Measurements from ENCODE around the gene SERPINE3. TPM values are rescaled to one million over a fixed set of nuclear protein-coding genes. Genes with fewer than 3 reads are reported as not detected.

The SERPINE3 gene
- total RNA-seq, 2 experiments from 2014 or later = not detected

- CTCF ChIA-PET = no interaction called here
- Mint-ChIP-seq H3K36me3 (ENCODE audit: low read depth) (no peaks in the 10 kb centered on the region), H3K4me1 (ENCODE audit: low read depth) (no peaks in the 10 kb centered on the region), H3K4me3 (no peak overlapping the region), H3K27ac (no peak overlapping the region), H3K27me3 (ENCODE audit: low read depth) (no peaks in the 10 kb centered on the region), H3K9me3 (ENCODE audit: insufficient read depth) (no peaks in the 10 kb centered on the region)
- DNase-seq (no peak), ATAC-seq (no peak)
- POLR2A ChIA-PET = interaction anchor here (0.6 kb wide), 1 partner anchor 56 kb away, joined by 4 read pairs; no protein-coding TSS in a partner anchor
These were observed 7.6 kb downstream of the SERPINE3 start for GRCh38 chr13:51347099-51347498.

- Mint-ChIP-seq H3K27ac (no peak overlapping the region), H3K9me3 (ENCODE audit: insufficient read depth) (no peaks in the 10 kb centered on the region), H3K4me1 (ENCODE audit: low read depth) (no peaks in the 10 kb centered on the region), H3K27me3 (ENCODE audit: low read depth) (no peaks in the 10 kb centered on the region), H3K36me3 (ENCODE audit: low read depth) (no peaks in the 10 kb centered on the region), H3K4me3 (no peak overlapping the region)
- ChIA-PET POLR2A (interaction anchor here (0.6 kb wide), 1 partner anchor 296 kb away, joined by 5 read pairs; no protein-coding TSS in a partner anchor), CTCF (interaction anchor here (1.0 kb wide), 1 partner anchor 223 kb away, joined by 3 read pairs; no protein-coding TSS in a partner anchor)
- ATAC-seq = no peak
- no peak for DNase-seq
These were observed 8.8 kb downstream of the SERPINE3 start for GRCh38 chr13:51348069-51348967.

DNA sequence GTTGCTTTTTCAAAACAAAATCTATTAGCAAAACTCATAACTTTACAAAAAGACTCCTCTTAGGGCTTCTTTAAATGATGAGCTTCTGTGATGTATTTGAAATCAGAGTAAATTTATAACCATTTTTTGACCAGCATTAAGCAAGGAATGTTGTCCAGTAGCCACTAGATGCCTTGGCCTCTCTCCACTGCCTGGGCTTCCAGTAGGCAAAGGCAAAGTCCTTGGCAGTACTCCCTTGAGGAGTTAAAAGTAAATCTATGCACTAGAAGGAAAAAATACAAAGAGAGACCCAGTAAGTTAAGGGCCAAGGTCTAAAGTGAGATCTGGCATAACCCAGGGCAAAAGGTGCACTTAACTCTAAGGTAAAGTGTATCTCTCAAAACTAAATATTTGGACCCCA, 9.5 kb downstream of the SERPINE3 start:
- no peak for DNase-seq
- H3K9me3 Mint-ChIP-seq (ENCODE audit: insufficient read depth) = no peaks in the 10 kb centered on the region
- no peaks in the 10 kb centered on the region for H3K27me3 Mint-ChIP-seq (ENCODE audit: low read depth)
- ChIA-PET CTCF (interaction anchor here (1.0 kb wide), 1 partner anchor 223 kb away, joined by 3 read pairs; no protein-coding TSS in a partner anchor), POLR2A (no interaction called here)
- no peak overlapping the region for H3K4me3 Mint-ChIP-seq
- no peaks in the 10 kb centered on the region for H3K4me1 Mint-ChIP-seq (ENCODE audit: low read depth)
- no peak for ATAC-seq
- H3K27ac Mint-ChIP-seq = no peak overlapping the region
- H3K36me3 Mint-ChIP-seq (ENCODE audit: low read depth) = no peaks in the 10 kb centered on the region

GRCh38 chr13:51355217-51355616, 15.7 kb downstream of the SERPINE3 start:
- POLR2A ChIA-PET = no interaction called here
- no peaks in the 10 kb centered on the region for H3K4me1 Mint-ChIP-seq (ENCODE audit: low read depth)

DNA sequence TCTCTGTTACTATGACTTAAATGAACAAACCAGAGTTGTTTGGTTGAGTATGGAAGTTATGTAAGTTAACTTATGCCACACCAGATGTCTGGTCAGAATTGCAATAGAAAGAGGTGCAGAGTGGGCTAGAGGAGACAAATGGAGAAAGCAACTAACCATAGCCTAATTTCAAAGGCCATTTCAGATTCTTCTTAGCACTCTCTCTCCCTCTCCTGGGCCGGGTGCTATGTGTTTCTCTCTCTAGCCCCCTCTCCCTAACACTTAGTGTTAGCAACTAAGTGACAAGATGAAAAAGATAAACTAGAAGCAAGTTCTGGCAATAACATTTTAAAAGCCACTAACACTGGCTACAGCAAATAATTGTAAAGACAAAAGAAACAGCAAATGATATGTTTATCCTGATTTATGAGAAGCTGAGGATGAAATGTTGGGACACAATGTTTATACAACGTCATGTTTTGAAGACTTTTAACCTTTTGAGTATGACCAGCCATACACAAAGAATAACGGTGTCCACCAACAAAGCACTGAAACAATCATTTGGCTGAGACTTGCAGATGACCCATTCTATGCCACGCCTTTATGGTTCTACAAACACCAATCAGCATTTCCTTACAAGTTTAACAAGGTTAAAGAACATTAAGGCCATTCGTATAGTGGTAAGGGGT, 18.6 kb downstream of the SERPINE3 start:
- Mint-ChIP-seq H3K27me3 (ENCODE audit: low read depth) (no peaks in the 10 kb centered on the region), H3K4me3 (no peak overlapping the region), H3K36me3 (ENCODE audit: low read depth) (peaks cover 19% of the 10 kb centered on the region), H3K4me1 (ENCODE audit: low read depth) (no peaks in the 10 kb centered on the region), H3K27ac (no peak overlapping the region), H3K9me3 (ENCODE audit: insufficient read depth) (no peaks in the 10 kb centered on the region)
- ChIA-PET POLR2A (no interaction called here), CTCF (no interaction called here)
- ATAC-seq (no peak), DNase-seq (no peak)

More at GRCh38 chr13:51355217-51355616, 15.7 kb downstream of the SERPINE3 start:
- Mint-ChIP-seq H3K36me3 (ENCODE audit: low read depth) (no peaks in the 10 kb centered on the region), H3K27ac (no peak overlapping the region), H3K4me3 (no peak overlapping the region), H3K27me3 (ENCODE audit: low read depth) (no peaks in the 10 kb centered on the region), H3K9me3 (ENCODE audit: insufficient read depth) (no peaks in the 10 kb centered on the region)
- DNase-seq (no peak), ATAC-seq (no peak)
- CTCF ChIA-PET = interaction anchor here (0.6 kb wide), 1 partner anchor 69 kb away, joined by 3 read pairs; no protein-coding TSS in a partner anchor

DNA sequence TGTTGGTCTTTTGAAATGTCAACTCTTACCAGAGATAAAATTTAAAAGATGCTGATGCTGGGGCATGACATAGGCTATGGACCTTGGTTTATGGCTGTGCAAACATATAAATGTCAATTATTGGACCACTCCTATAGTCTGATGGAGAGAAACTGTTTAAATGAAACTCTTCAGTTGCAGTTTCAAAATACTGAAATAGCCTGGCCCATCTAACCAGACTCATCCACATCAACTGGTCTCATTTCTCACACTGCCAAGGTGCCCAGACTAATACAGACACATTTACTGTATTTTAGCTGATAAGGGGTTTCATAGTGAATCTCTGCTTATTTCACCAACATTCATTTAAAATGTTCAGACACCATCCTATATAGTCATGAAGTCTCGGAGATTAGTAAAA, 19.9 kb downstream of the SERPINE3 start:
- no peak overlapping the region for H3K4me3 Mint-ChIP-seq
- no peak overlapping the region for H3K27ac Mint-ChIP-seq
- H3K9me3 Mint-ChIP-seq (ENCODE audit: insufficient read depth) = no peaks in the 10 kb centered on the region
- H3K4me1 Mint-ChIP-seq (ENCODE audit: low read depth) = peaks cover under 1% of the 10 kb centered on the region
- no peaks in the 10 kb centered on the region for H3K27me3 Mint-ChIP-seq (ENCODE audit: low read depth)
- peaks cover 26% of the 10 kb centered on the region for H3K36me3 Mint-ChIP-seq (ENCODE audit: low read depth)
- ATAC-seq (no peak), DNase-seq (no peak)
- ChIA-PET CTCF (interaction anchor here (1.1 kb wide), 1 partner anchor 38 kb away, joined by 3 read pairs; no protein-coding TSS in a partner anchor), POLR2A (interaction anchor here (1.0 kb wide), 2 partner anchors 45 to 94 kb away, joined by 3 to 5 read pairs; partner anchors contain the start of gene INTS6)

DNA sequence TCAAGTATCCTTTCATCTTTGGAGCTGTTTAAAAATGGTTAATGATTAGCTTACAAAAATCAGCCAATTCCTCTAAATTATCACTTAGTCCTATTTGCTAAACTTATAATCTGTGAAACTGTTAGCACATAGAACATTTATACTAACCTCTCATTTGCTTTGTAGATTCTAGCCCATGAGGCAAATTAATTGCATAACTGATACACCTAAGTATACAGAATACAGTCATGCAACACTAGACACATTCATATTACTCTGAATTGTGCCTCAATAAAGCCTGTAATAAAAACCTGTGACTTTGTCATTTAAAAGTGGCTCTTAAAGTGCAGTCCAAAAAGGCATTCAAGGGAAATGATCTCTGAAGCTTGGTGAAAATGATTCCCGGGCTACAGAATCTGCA, 21.0 kb downstream of the SERPINE3 start:
- H3K27ac Mint-ChIP-seq = no peak overlapping the region
- no peak overlapping the region for H3K4me3 Mint-ChIP-seq
- ATAC-seq = no peak
- H3K9me3 Mint-ChIP-seq (ENCODE audit: insufficient read depth) = no peaks in the 10 kb centered on the region
- H3K4me1 Mint-ChIP-seq (ENCODE audit: low read depth) = peaks cover 5% of the 10 kb centered on the region
- CTCF ChIA-PET = interaction anchor here (1.2 kb wide), 1 partner anchor 51 kb away, joined by 3 read pairs; no protein-coding TSS in a partner anchor
- no peak for DNase-seq
- POLR2A ChIA-PET = interaction anchor here (0.7 to 1.0 kb wide), 3 partner anchors 44 to 93 kb away, joined by 3 to 5 read pairs (median 3); partner anchors contain the start of gene INTS6
- H3K36me3 Mint-ChIP-seq (ENCODE audit: low read depth) = peaks cover 35% of the 10 kb centered on the region
- no peaks in the 10 kb centered on the region for H3K27me3 Mint-ChIP-seq (ENCODE audit: low read depth)

DNA sequence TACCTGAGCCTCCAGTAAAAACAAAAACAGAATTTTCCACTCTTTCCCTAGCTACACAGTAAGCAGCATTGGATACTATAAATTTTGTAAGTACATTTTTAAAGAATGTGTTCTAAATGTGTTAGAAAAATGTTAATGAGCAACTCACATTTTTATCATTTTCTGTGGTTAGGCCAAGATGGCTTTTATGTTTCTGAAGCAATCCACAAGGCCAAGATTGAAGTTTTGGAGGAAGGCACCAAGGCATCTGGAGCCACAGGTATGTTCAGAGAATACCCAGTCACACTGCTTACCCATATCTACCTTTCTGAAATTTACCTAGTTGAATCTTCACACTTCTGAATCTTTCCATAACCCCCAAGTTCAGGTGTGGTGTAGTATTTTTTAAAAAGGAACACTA, 21.6 kb downstream of the SERPINE3 start:
- ATAC-seq (no peak), DNase-seq (no peak)
- ChIA-PET CTCF (interaction anchor here (1.2 kb wide), 1 partner anchor 52 kb away, joined by 3 read pairs; no protein-coding TSS in a partner anchor), POLR2A (no interaction called here)
- no peak overlapping the region for H3K27ac Mint-ChIP-seq
- no peaks in the 10 kb centered on the region for H3K27me3 Mint-ChIP-seq (ENCODE audit: low read depth)
- H3K4me1 Mint-ChIP-seq (ENCODE audit: low read depth) = peaks cover 5% of the 10 kb centered on the region
- peaks cover 38% of the 10 kb centered on the region for H3K36me3 Mint-ChIP-seq (ENCODE audit: low read depth)
- no peak overlapping the region for H3K4me3 Mint-ChIP-seq
- no peaks in the 10 kb centered on the region for H3K9me3 Mint-ChIP-seq (ENCODE audit: insufficient read depth)

GRCh38 chr13:51363625-51364024, 24.1 kb downstream of the SERPINE3 start:
- ChIA-PET CTCF (no interaction called here), POLR2A (interaction anchor here (0.9 kb wide), 1 partner anchor 89 kb away, joined by 3 read pairs; the partner anchor contains the start of gene INTS6)
- no peak for DNase-seq
- Mint-ChIP-seq H3K4me1 (ENCODE audit: low read depth) (peaks cover 5% of the 10 kb centered on the region), H3K4me3 (no peak overlapping the region), H3K9me3 (ENCODE audit: insufficient read depth) (no peaks in the 10 kb centered on the region), H3K27me3 (ENCODE audit: low read depth) (no peaks in the 10 kb centered on the region), H3K27ac (no peak overlapping the region), H3K36me3 (ENCODE audit: low read depth) (peaks cover 46% of the 10 kb centered on the region)
- no peak for ATAC-seq

GRCh38 chr13:51364404-51365008, 25.0 kb downstream of the SERPINE3 start:
- H3K36me3 Mint-ChIP-seq (ENCODE audit: low read depth) = peaks cover 52% of the 10 kb centered on the region
- CTCF ChIA-PET = no interaction called here
- ATAC-seq = no peak

DNA sequence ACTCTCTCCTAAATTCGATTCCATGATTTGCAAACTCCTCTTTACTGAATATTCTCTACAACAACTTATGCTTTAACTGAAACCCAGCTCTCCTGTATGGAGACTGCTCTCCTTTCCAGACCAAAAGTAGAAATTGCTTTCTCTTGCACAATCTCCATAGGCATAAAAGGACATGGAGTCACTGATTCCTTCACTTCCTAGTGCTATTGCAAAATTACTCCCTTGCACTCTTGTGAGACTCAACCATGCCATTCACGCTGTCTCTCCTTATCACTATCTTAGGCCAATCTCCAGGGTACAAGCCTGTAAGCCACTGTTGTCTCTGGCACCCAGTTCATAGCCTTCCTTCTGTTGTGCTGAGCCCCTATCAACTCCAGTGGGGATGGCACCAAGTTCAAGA, 30.6 kb downstream of the SERPINE3 start:
- POLR2A ChIA-PET = no interaction called here
- peak overlapping the region; percentile 21 for H3K27ac Mint-ChIP-seq
- CTCF ChIA-PET = no interaction called here
- H3K4me3 Mint-ChIP-seq = no peak overlapping the region
- H3K27me3 Mint-ChIP-seq (ENCODE audit: low read depth) = no peaks in the 10 kb centered on the region
- no peak for ATAC-seq
- H3K9me3 Mint-ChIP-seq (ENCODE audit: insufficient read depth) = no peaks in the 10 kb centered on the region
- peaks cover 29% of the 10 kb centered on the region for H3K36me3 Mint-ChIP-seq (ENCODE audit: low read depth)
- no peak for DNase-seq
- H3K4me1 Mint-ChIP-seq (ENCODE audit: low read depth) = no peaks in the 10 kb centered on the region

More at GRCh38 chr13:51364404-51365008, 25.0 kb downstream of the SERPINE3 start:
- POLR2A ChIA-PET = interaction anchor here (0.9 kb wide), 1 partner anchor 89 kb away, joined by 3 read pairs; the partner anchor contains the start of gene INTS6
- no peak for DNase-seq
- Mint-ChIP-seq H3K27ac (no peak overlapping the region), H3K4me3 (no peak overlapping the region), H3K9me3 (ENCODE audit: insufficient read depth) (no peaks in the 10 kb centered on the region), H3K4me1 (ENCODE audit: low read depth) (peaks cover 5% of the 10 kb centered on the region), H3K27me3 (ENCODE audit: low read depth) (no peaks in the 10 kb centered on the region)

All from activated CD8-positive, alpha-beta T cell treated with anti-CD3 and anti-CD28 coated beads, Interleukin-2, amount 10 ng/mL, durations not matched to agents 7 days and 5 days (primary cell).